ENCODE results near the gene HK1.
"Not testable (repeated sequence)": the region's sequence is repeated elsewhere in the genome, so short reads cannot be mapped to it uniquely, and the experiment has no call there.

Gene HK1

DNA sequence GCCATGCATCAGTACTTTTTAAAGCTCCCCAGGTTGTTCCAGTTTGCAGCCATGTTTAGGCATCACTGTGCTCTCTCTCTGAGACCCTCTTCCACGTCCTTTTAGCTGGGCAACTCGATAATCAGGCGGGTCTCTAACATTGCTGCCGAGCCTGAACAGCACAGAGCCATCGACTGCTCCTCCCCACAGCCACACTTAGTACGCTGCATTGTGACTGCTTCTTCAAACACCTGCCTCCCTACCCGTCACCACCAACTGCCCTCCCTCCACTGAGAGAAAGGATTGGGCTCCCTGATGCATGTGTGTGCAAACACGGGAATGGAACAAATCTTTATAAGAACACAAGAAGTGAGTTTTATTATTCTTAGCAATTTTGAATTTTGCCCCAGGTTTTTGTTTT, 149.9 kb downstream of the HK1 start:
- no peak for DNase-seq

- no peak for DNase-seq
Measured at GRCh38 chr10:69434169-69434568, 155.9 kb downstream of the HK1 start.

DNA sequence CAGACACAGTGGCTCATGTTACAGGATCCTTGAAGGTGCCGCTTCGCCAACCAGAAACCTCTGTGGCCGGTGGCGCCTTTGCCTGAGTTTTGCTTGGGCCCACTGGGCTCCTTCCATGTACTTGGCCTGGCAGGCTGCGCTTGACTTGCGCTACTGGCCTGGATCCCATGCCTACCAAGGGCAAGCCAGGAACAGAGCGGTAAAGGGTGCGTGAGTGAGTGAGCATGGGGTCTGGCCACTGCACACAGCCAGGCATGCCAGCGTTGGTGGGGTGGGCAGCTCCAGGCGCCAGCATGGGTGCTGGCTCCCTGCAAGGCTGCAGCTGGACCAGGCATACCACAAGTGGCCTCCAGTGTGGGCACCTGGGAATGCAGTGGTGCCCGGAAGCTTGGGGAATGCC, 156.6 kb downstream of the HK1 start:
- no peak for DNase-seq

GRCh38 chr10:69435966-69436520, 157.7 kb downstream of the HK1 start:
- DNase-seq, result no peak

DNA sequence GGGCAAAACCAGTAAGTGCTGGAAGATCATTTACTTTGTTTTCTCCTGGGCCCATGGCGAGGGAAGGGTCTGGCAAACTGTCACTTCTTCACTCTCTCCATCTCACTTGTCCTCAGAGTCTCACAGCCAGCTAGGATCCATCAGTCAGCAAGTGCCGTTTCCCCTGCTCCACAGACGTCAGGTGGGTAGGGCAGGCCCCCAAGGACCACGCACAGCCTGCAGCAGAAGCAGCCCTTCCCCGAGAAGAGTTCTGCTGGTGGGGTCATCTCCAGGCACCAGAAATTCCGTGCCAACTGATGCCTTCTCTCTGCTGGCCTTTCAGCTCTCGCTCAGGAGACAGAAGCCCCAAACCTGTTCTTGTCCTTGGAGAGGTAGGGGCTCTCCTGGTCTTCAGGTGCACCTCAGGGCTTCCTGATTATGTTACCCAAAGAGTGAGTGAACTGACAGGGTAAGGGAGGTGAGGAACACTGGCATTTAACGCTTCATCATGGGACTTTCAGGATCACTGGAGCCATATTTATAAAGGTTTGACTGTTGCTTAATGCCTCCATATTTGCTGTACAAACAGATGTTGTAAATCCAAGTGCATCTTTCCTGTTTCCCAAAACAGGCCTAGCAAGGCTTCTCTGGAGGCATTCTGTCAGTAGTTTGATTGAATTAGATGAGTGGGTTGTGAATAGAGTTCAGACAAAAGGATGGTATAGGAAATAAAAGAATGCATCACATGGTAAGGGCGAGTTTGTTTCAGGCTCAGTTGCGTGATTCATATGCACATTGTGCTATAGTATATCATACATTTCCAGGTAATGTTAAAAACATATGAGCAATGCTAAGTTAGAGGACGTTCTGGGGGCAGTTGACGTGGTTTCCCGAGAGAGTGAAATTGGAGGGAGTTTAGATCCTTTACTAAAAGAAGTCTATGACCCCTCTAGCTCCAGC, 159.3 kb downstream of the HK1 start:
- no peak for DNase-seq

DNA sequence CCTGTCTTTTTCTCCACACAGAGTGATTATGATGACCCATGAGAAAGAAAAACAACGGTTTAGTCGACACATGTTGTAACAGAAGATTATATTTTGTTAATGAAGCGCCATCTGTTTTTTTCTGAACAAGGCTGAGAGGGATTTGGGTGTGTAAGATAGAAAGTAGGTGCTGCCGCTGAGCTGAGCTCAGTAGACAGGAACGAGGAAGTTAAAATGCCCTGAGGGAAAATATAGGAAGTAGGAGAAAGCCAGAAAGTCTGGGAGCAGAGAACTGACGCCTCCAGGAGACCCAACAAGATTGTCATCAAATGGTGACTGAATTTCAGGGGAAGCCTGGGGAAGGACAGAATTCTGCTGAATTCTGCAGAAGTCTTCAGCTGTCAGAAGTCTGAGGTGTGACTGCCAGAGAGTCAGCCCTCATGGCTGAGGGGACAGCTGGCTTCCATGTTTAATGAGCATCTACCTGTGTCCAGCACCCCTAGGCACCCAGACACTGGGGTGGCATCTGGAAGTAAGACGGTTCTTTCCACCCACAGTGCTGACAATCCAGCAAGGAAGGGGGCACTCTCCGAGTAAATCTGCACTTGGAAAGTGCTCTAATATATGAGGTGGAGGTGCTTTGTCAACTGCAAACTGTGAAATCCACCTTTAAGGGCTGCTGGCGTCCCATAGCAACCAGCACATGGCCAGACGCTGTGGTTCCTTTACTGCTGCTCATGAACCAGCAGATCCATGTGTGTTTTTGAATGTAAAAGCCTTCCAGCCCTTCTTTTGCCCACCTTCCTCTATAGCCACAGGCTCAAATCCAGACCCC, 160.4 kb downstream of the HK1 start:
- peak; percentile 60 for DNase-seq

- DNase-seq, result peak; percentile 85
Measured at GRCh38 chr10:69439350-69439739, 161.0 kb downstream of the HK1 start.

- no peak for DNase-seq
Measured at GRCh38 chr10:69439813-69440506, 161.7 kb downstream of the HK1 start.

DNA sequence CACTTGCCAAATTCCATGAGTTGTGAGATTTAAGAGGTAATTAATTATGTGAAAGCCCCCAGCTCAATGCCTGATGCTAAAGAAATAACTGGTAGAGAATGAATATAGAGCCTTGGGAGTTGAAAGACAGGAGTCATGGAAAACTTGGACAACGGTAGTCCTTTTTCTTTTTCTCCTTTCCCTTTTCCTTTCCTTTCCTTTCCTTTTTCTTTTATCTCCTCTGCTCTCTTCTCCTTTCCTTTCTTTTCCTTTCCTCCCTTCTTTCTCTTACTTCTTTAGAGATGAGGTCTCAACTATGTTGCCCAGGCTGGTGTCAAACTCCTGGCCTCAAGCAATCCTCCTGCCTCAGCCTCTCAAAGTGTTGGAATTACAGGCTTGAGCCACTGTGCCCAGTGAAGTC, 165.1 kb downstream of the HK1 start:
- no peak for DNase-seq

GRCh38 chr10:69445041-69445440, 166.7 kb downstream of the HK1 start:
- no peak for DNase-seq

GRCh38 chr10:69446229-69446628, 167.9 kb downstream of the HK1 start:
- no peak for DNase-seq

- no peak for DNase-seq
Measured at GRCh38 chr10:69446650-69447151, 168.4 kb downstream of the HK1 start.

- DNase-seq, result no peak
Measured at GRCh38 chr10:69449841-69450240, 171.5 kb downstream of the HK1 start.

DNA sequence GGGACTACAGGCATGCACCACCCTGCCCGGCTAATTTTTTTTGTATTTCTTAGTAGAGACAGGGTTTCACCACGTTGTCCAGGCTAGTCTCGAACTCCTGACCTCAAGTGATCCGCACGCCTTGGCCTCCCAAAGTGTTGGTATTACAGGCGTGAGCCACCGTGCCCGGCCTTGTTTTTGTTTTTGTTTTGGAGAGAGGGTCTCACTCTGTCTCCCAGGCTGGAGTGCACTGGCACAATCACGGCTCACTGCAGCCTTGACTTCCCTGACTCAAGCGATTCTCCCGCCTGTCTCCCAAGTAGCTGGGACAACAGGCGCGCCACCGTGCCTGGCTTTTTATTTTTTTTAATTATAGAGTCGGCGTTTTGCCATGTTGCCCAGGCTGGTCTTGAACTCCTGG, 172.1 kb downstream of the HK1 start:
- not testable (repeated sequence) for DNase-seq

GRCh38 chr10:69451209-69451783, 173.0 kb downstream of the HK1 start, which contains the start of gene TSPAN15:
Gene TSPAN15 (plus strand): TSS chr10:69451465. CDS start chr10:69451595, 130 bp downstream.
- DNase-seq, result peak; percentile 48

Measured in NCI-H446 treated with DMSO at 0.1 percent for 48 hours (cell line).